ENCODE results near the gene CCER1.

CCER1 gene

GRCh38 chr12:90954921-90955320 is at the start of gene CCER1:
CCER1 (minus strand) TSS chr12:90955176; CDS start chr12:90954742, 434 bp downstream.
- H3F3A ChIP-seq (ENCODE audit: low read depth), result no peaks in the 10 kb centered on the region
- H2AFZ ChIP-seq (ENCODE audit: low read length), result no peak within 1 kb of the TSS
- H3K4me1 ChIP-seq (ENCODE audit: insufficient read depth, low read length, poor library complexity, severe bottlenecking), result no peaks in the 10 kb centered on the region
- H3K9me2 ChIP-seq (replicated peaks; ENCODE audit: low read depth, low read length), result no peaks in the 10 kb centered on the region
- no peaks in the 10 kb centered on the region for H3K9me3 ChIP-seq (ENCODE audit: insufficient read depth, low read depth, low read length)
- H3K36me3 ChIP-seq (ENCODE audit: insufficient read depth, low read length), result no peaks in the 10 kb centered on the region
- no peak within 1 kb of the TSS for H3K9ac ChIP-seq (ENCODE audit: low read depth, low read length, poor library complexity, severe bottlenecking)
- no peaks in the 10 kb centered on the region for H4K20me1 ChIP-seq (ENCODE audit: insufficient read depth, low read length, poor library complexity, severe bottlenecking)
- TF ChIP-seq CTCF (conservative IDR thresholded peaks at IDR 0.05; ENCODE audit: low read length), result no peak
- TF ChIP-seq EZH2phosphoT487 (IDR thresholded peaks at IDR 0.05; ENCODE audit: borderline replicate concordance), result no peak
- H3K79me2 ChIP-seq (ENCODE audit: insufficient read depth, low read length), result no peaks in the 10 kb centered on the region
- no peak within 1 kb of the TSS for H3K4me2 ChIP-seq (ENCODE audit: low read depth, low read length, poor library complexity, severe bottlenecking)
- H3K4me3 ChIP-seq (ENCODE audit: low read length, poor library complexity, severe bottlenecking), result no peak within 1 kb of the TSS
- H3K27me3 ChIP-seq (ENCODE audit: insufficient read depth, low read length, poor library complexity, severe bottlenecking), result no peaks in the 10 kb centered on the region

GRCh38 chr12:91003737-91004136 is 48.8 kb upstream of the CCER1 start:
- no peaks in the 10 kb centered on the region for H3K36me3 ChIP-seq (ENCODE audit: insufficient read depth, low read length)
- H3F3A ChIP-seq (ENCODE audit: low read depth), result no peaks in the 10 kb centered on the region
- no peak overlapping the region for H3K4me2 ChIP-seq (ENCODE audit: low read depth, low read length, poor library complexity, severe bottlenecking)
- H3K4me1 ChIP-seq (ENCODE audit: insufficient read depth, low read length, poor library complexity, severe bottlenecking), result no peaks in the 10 kb centered on the region
- H3K79me2 ChIP-seq (ENCODE audit: insufficient read depth, low read length), result no peaks in the 10 kb centered on the region
- H3K9me3 ChIP-seq (ENCODE audit: insufficient read depth, low read depth, low read length), result no peaks in the 10 kb centered on the region
- H2AFZ ChIP-seq (ENCODE audit: low read length), result no peak overlapping the region
- no peaks in the 10 kb centered on the region for H4K20me1 ChIP-seq (ENCODE audit: insufficient read depth, low read length, poor library complexity, severe bottlenecking)
- H3K4me3 ChIP-seq (ENCODE audit: low read length, poor library complexity, severe bottlenecking), result no peak overlapping the region
- H3K9me2 ChIP-seq (replicated peaks; ENCODE audit: low read depth, low read length), result no peaks in the 10 kb centered on the region
- H3K27me3 ChIP-seq (ENCODE audit: insufficient read depth, low read length, poor library complexity, severe bottlenecking), result no peaks in the 10 kb centered on the region
- TF ChIP-seq EZH2phosphoT487 (IDR thresholded peaks at IDR 0.05; ENCODE audit: borderline replicate concordance) (no peak), CTCF (conservative IDR thresholded peaks at IDR 0.05; ENCODE audit: low read length) (no peak)
- H3K9ac ChIP-seq (ENCODE audit: low read depth, low read length, poor library complexity, severe bottlenecking), result no peak overlapping the region

- no peak overlapping the region for H2AFZ ChIP-seq (ENCODE audit: low read length)
- no peaks in the 10 kb centered on the region for H3K36me3 ChIP-seq (ENCODE audit: insufficient read depth, low read length)
- no peaks in the 10 kb centered on the region for H3K9me3 ChIP-seq (ENCODE audit: insufficient read depth, low read depth, low read length)
- H3K27me3 ChIP-seq (ENCODE audit: insufficient read depth, low read length, poor library complexity, severe bottlenecking), result no peaks in the 10 kb centered on the region
- H3K9me2 ChIP-seq (replicated peaks; ENCODE audit: low read depth, low read length), result no peaks in the 10 kb centered on the region
- TF ChIP-seq CTCF (conservative IDR thresholded peaks at IDR 0.05; ENCODE audit: low read length) (no peak), EZH2phosphoT487 (IDR thresholded peaks at IDR 0.05; ENCODE audit: borderline replicate concordance) (no peak)
- no peaks in the 10 kb centered on the region for H3K4me1 ChIP-seq (ENCODE audit: insufficient read depth, low read length, poor library complexity, severe bottlenecking)
- no peaks in the 10 kb centered on the region for H3K79me2 ChIP-seq (ENCODE audit: insufficient read depth, low read length)
- no peak overlapping the region for H3K4me2 ChIP-seq (ENCODE audit: low read depth, low read length, poor library complexity, severe bottlenecking)
- H3K4me3 ChIP-seq (ENCODE audit: low read length, poor library complexity, severe bottlenecking), result no peak overlapping the region
- no peaks in the 10 kb centered on the region for H3F3A ChIP-seq (ENCODE audit: low read depth)
- H3K9ac ChIP-seq (ENCODE audit: low read depth, low read length, poor library complexity, severe bottlenecking), result no peak overlapping the region
- H4K20me1 ChIP-seq (ENCODE audit: insufficient read depth, low read length, poor library complexity, severe bottlenecking), result no peaks in the 10 kb centered on the region
Measured at GRCh38 chr12:91001306-91001705, 46.3 kb upstream of the CCER1 start.

Data from Loucy (cell line).